HFFc6 (cell line): Measurements from ENCODE around the gene GDF10. TPM values are rescaled to one million over a fixed set of nuclear protein-coding genes. Genes with fewer than 3 reads are reported as not detected.

ENCODE experiments used
- DNase-seq: peaks from one replicate; pipeline ENCODE4 v3.0.0-alpha.2; 2018
- H3K27ac Mint-ChIP-seq: 2 replicates; pipeline ENCODE4 v1.8.0; 2020; ENCODE audit warnings: mild to moderate bottlenecking, mixed read lengths
- H3K27me3 Mint-ChIP-seq: 2 replicates; pipeline ENCODE4 v1.8.0; 2021; ENCODE audit warnings: mild to moderate bottlenecking, moderate library complexity, mixed read lengths; ENCODE audit not compliant: insufficient read depth
- H3K36me3 Mint-ChIP-seq: 2 replicates; pipeline ENCODE4 v1.8.0; 2021; ENCODE audit warnings: low read depth, mixed read lengths
- H3K4me1 Mint-ChIP-seq: 2 replicates; pipeline ENCODE4 v1.8.0; 2020; ENCODE audit warnings: low read depth, mixed read lengths
- H3K4me3 Mint-ChIP-seq: 2 replicates; pipeline ENCODE4 v1.8.0; 2020; ENCODE audit warnings: mild to moderate bottlenecking, moderate library complexity, mixed read lengths
- H3K9me3 Mint-ChIP-seq: 2 replicates; pipeline ENCODE4 v1.8.0; 2020; ENCODE audit warnings: mild to moderate bottlenecking, mixed read lengths
- CTCF ChIP-seq: fragments of 200-600 bp; sonication (generic); IDR thresholded peaks from 2 replicates; pipeline ENCODE4 v1.5.0; 2021; ENCODE audit warnings: antibody characterized with exemption, mild to moderate bottlenecking
- total RNA-seq, 6 experiments: library from RNA; stranded (reverse); fragmentation: NEBNext Ultra II Directional; extraction: Animal tissue kit (Norgen Biotek cat#: 25700); gene quantifications; 2 replicates in 1 of 6; 3 replicates in 5 of 6; pipeline ENCODE4 v1.2.3, GENCODE V29; 2021

Gene GDF10
- total RNA-seq, 6 experiments from 2014 or later, result not detected

- Mint-ChIP-seq H3K36me3 (no peaks in the 10 kb centered on the region), H3K9me3 (no peaks in the 10 kb centered on the region), H3K27ac (no peak overlapping the region), H3K4me1 (no peaks in the 10 kb centered on the region), H3K27me3 (peaks cover 51% of the 10 kb centered on the region), H3K4me3 (no peak overlapping the region)
- no peak for TF ChIP-seq CTCF
- no peak for DNase-seq
Measured at GRCh38 chr10:47306387-47307210, 6.6 kb downstream of the GDF10 start.

- H3K27me3 Mint-ChIP-seq, result peaks cover 45% of the 10 kb centered on the region
- no peak for DNase-seq
- no peak for TF ChIP-seq CTCF
- H3K4me3 Mint-ChIP-seq, result no peak overlapping the region
- no peaks in the 10 kb centered on the region for H3K36me3 Mint-ChIP-seq
- H3K9me3 Mint-ChIP-seq, result no peaks in the 10 kb centered on the region
- no peaks in the 10 kb centered on the region for H3K4me1 Mint-ChIP-seq
- no peak overlapping the region for H3K27ac Mint-ChIP-seq
Measured at GRCh38 chr10:47307381-47307780, 7.4 kb downstream of the GDF10 start.

- Mint-ChIP-seq H3K27ac (no peak overlapping the region), H3K4me3 (no peak overlapping the region), H3K27me3 (peaks cover 39% of the 10 kb centered on the region), H3K4me1 (no peaks in the 10 kb centered on the region), H3K9me3 (no peaks in the 10 kb centered on the region), H3K36me3 (no peaks in the 10 kb centered on the region)
- TF ChIP-seq CTCF, result no peak
- DNase-seq, result no peak
Measured at GRCh38 chr10:47308775-47309174, 8.8 kb downstream of the GDF10 start.

GRCh38 chr10:47309408-47310089, 9.6 kb downstream of the GDF10 start:
- DNase-seq, result no peak
- no peak overlapping the region for H3K4me3 Mint-ChIP-seq
- H3K36me3 Mint-ChIP-seq, result no peaks in the 10 kb centered on the region
- H3K9me3 Mint-ChIP-seq, result no peaks in the 10 kb centered on the region
- no peak overlapping the region for H3K27ac Mint-ChIP-seq
- H3K27me3 Mint-ChIP-seq, result peaks cover 37% of the 10 kb centered on the region
- peak; percentile 74 for TF ChIP-seq CTCF
- H3K4me1 Mint-ChIP-seq, result no peaks in the 10 kb centered on the region

GRCh38 chr10:47310090-47310505, 10.1 kb downstream of the GDF10 start:
- no peak overlapping the region for H3K4me3 Mint-ChIP-seq
- peaks cover 34% of the 10 kb centered on the region for H3K27me3 Mint-ChIP-seq
- TF ChIP-seq CTCF, result no peak
- H3K36me3 Mint-ChIP-seq, result no peaks in the 10 kb centered on the region
- H3K27ac Mint-ChIP-seq, result no peak overlapping the region
- no peak for DNase-seq
- no peaks in the 10 kb centered on the region for H3K9me3 Mint-ChIP-seq
- H3K4me1 Mint-ChIP-seq, result no peaks in the 10 kb centered on the region
